ENCODE measurements around the gene FLT1.

Gene FLT1

GRCh38 chr13:28301839-28302238 is 193.1 kb downstream of the FLT1 start:
- DNase-seq: no peak
- H3K4me3 ChIP-seq (ENCODE audit: low read depth, low read length): no peak overlapping the region
- no peaks in the 10 kb centered on the region for H3K9me3 ChIP-seq (ENCODE audit: severe bottlenecking)
- H3K27ac ChIP-seq: no peak overlapping the region
- no peak for TF ChIP-seq CTCF (IDR thresholded peaks at IDR 0.05; ENCODE audit: low read depth, low read length)
- H3K36me3 ChIP-seq: no peaks in the 10 kb centered on the region
- H3K27me3 ChIP-seq (ENCODE audit: insufficient read depth, low read depth, severe bottlenecking): no peaks in the 10 kb centered on the region

- TF ChIP-seq CTCF (IDR thresholded peaks at IDR 0.05; ENCODE audit: low read depth, low read length): no peak
- no peaks in the 10 kb centered on the region for H3K9me3 ChIP-seq (ENCODE audit: severe bottlenecking)
- H3K4me3 ChIP-seq (ENCODE audit: low read depth, low read length): no peak overlapping the region
- DNase-seq: no peak
- no peaks in the 10 kb centered on the region for H3K27me3 ChIP-seq (ENCODE audit: insufficient read depth, low read depth, severe bottlenecking)
- no peaks in the 10 kb centered on the region for H3K36me3 ChIP-seq
- no peak overlapping the region for H3K27ac ChIP-seq
Observed at GRCh38 chr13:28299916-28300315, 195.0 kb downstream of the FLT1 start.

DNA sequence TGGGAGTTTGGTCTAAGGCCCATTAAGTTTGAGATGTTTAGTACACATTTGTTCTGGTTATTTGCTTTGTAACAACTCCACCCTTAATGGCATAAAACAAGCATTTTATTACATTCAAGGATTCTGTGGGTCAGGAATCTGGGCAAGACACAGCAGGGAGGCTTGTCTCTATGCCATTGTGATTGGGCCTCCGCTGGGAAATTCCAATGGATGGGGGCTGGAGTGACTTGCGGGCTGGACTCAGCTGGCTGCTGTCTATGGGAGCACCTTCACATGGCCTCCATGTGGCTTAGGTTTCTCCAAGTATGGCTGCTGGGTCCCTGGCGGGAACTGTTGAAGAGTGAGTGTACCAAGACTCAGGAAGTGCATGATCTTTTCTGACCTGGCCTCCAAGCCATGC is 197.6 kb downstream of the FLT1 start:
- no peak overlapping the region for H3K27ac ChIP-seq
- H3K4me3 ChIP-seq (ENCODE audit: low read depth, low read length): no peak overlapping the region
- H3K9me3 ChIP-seq (ENCODE audit: severe bottlenecking): no peaks in the 10 kb centered on the region
- no peak for TF ChIP-seq CTCF (IDR thresholded peaks at IDR 0.05; ENCODE audit: low read depth, low read length)
- H3K27me3 ChIP-seq (ENCODE audit: insufficient read depth, low read depth, severe bottlenecking): no peaks in the 10 kb centered on the region
- H3K36me3 ChIP-seq: peaks cover 11% of the 10 kb centered on the region
- DNase-seq: no peak

- H3K4me3 ChIP-seq (ENCODE audit: low read depth, low read length): no peak overlapping the region
- no peaks in the 10 kb centered on the region for H3K27me3 ChIP-seq (ENCODE audit: insufficient read depth, low read depth, severe bottlenecking)
- no peak overlapping the region for H3K27ac ChIP-seq
- H3K9me3 ChIP-seq (ENCODE audit: severe bottlenecking): no peaks in the 10 kb centered on the region
- no peak for DNase-seq
- no peak for TF ChIP-seq CTCF (IDR thresholded peaks at IDR 0.05; ENCODE audit: low read depth, low read length)
- H3K36me3 ChIP-seq: peaks cover 34% of the 10 kb centered on the region
Observed at GRCh38 chr13:28286263-28286662, 208.7 kb downstream of the FLT1 start.

DNA sequence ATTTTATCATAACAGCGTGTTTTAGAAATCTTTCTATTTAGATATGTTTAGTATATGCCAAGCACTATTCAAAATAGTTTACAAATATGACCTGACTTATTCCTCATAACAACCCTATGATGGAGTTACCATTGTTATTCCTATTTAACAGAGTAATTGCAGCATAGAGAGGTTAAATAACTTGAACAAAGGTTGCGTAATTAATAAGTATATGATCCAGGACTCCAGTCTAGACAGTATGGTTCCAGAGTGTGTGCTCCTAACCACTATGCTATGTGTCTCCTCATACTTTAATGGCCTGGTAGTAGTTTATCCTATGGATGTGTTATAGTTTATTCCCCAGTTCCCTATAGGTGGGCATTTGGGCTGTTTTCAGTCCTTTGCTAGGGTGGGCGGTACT is 211.3 kb downstream of the FLT1 start:
- no peak overlapping the region for H3K27ac ChIP-seq
- H3K4me3 ChIP-seq (ENCODE audit: low read depth, low read length): no peak overlapping the region

More for the DNA sequence above, 211.3 kb downstream of the FLT1 start:
- H3K36me3 ChIP-seq: peaks cover 47% of the 10 kb centered on the region
- H3K27me3 ChIP-seq (ENCODE audit: insufficient read depth, low read depth, severe bottlenecking): no peaks in the 10 kb centered on the region
- no peak for DNase-seq
- no peaks in the 10 kb centered on the region for H3K9me3 ChIP-seq (ENCODE audit: severe bottlenecking)
- TF ChIP-seq CTCF (IDR thresholded peaks at IDR 0.05; ENCODE audit: low read depth, low read length): no peak

Data from WERI-Rb-1 (cell line).